K562 (cell line): ENCODE results near the gene SLC9B1. TPM values are rescaled to one million over a fixed set of nuclear protein-coding genes. Genes with fewer than 3 reads are reported as not detected.

Experiments used
- CBFA2T3 ChIP-seq: fragments of 450-650 bp; IDR thresholded peaks from 2 replicates; pipeline ENCODE4 v1.6.1; 2017
- CBX1 ChIP-seq: sonication (generic); IDR thresholded peaks from 2 replicates; pipeline ENCODE4 v1.6.1; 2016; ENCODE audit warnings: antibody characterized with exemption, low read depth, mild to moderate bottlenecking
- DDX20 ChIP-seq: fragments of 450-650 bp; IDR thresholded peaks from 2 replicates; pipeline ENCODE4 v1.6.1; 2016; ENCODE audit warnings: missing genetic modification characterization, low read depth, mild to moderate bottlenecking, missing compliant biosample characterization, moderate library complexity
- ETS2 ChIP-seq: IDR thresholded peaks from 2 replicates; pipeline ENCODE4 v1.6.1; 2016; ENCODE audit warnings: borderline replicate concordance, missing genetic modification characterization, mild to moderate bottlenecking, moderate library complexity, missing compliant biosample characterization; ENCODE audit not compliant: poor library complexity, severe bottlenecking
- HDAC1 ChIP-seq, 2 experiments: fragments of 450-650 bp; IDR thresholded peaks; 2 replicates each; pipeline ENCODE4 v1.6.1; 2016 to 2017; ENCODE audit warnings: inconsistent platforms in 1 of 2, mild to moderate bottlenecking in 1 of 2, moderate library complexity in 1 of 2
- MTA3 ChIP-seq: fragments of 450-650 bp; formaldehyde crosslinking; IDR thresholded peaks from 2 replicates; pipeline ENCODE4 v1.6.1; 2017; ENCODE audit warnings: mild to moderate bottlenecking, borderline replicate concordance
- TARDBP ChIP-seq: fragments of 450-650 bp; IDR thresholded peaks from 2 replicates; pipeline ENCODE4 v1.6.1; 2016
- TBL1XR1 ChIP-seq, 2 experiments: IDR thresholded peaks; 2 replicates each; pipeline ENCODE4 v1.6.1; 2012; ENCODE audit warnings: improper control_type of control experiment in 2 of 2, low read length in 2 of 2, mild to moderate bottlenecking in 1 of 2
- U2AF2 ChIP-seq: fragments of 200-400 bp; formaldehyde crosslinking; optimal IDR thresholded peaks from 2 replicates; pipeline ENCODE3; 2017; ENCODE audit warnings: low read depth, mild to moderate bottlenecking, low read length
- ZNF778 ChIP-seq: fragments of 450-650 bp; formaldehyde crosslinking; IDR thresholded peaks from 2 replicates; pipeline ENCODE4 v1.4.0; 2020; ENCODE audit warnings: mild to moderate bottlenecking, moderate library complexity
- polyA plus RNA-seq, 8 experiments: library from polyadenylated mRNA; depleted of rRNA in 4 of 8; stranded (reverse) in 5 of 8; unstranded in 3 of 8; fragments of >200 nt; fragmentation: Nextera tagmentation in 2 of 8; fragmentation: Illumina TruSeq in 1 of 8; extraction: Ambion mirVana in 2 of 8; extraction: Trizol in 1 of 8; gene quantifications; 2 replicates each; pipeline versions ENCODE4 v1.2.1 to v1.2.3, GENCODE V29; 2011 to 2014; ENCODE audit warnings: inconsistent platforms in 1 of 8, missing spikeins in 1 of 8
- total RNA-seq, 7 experiments: library from RNA; depleted of rRNA in 6 of 7; stranded (reverse); fragments of >200 nt in 6 of 7; fragmentation: Illumina TruSeq in 2 of 7; extraction: Trizol in 2 of 7; gene quantifications; 2 replicates each; pipeline versions ENCODE4 v1.2.1 to v1.2.3, GENCODE V29; 2011 to 2021; ENCODE audit warnings: low replicate concordance in 1 of 7
- TF ChIP-seq, protein P1 (sequence below), 2 experiments: fragments of 450-650 bp; formaldehyde crosslinking in 1 of 2; IDR thresholded peaks; 2 replicates each; pipeline versions ENCODE4 v1.4.0 to v1.6.1; 2014 to 2020; ENCODE audit warnings: mild to moderate bottlenecking in 2 of 2, borderline replicate concordance in 1 of 2, low read depth in 1 of 2
- TF ChIP-seq, protein P2 (sequence below): fragments of 250-450 bp; sonication (Bioruptor Pico); IDR thresholded peaks from 2 replicates; pipeline ENCODE4 v1.4.0; 2020; ENCODE audit warnings: mild to moderate bottlenecking

Gene SLC9B1
- total and polyA plus RNA-seq, 9 of the 15 experiments (the other 6 are each of a cell fraction or from before 2014, with no cell fraction given) = 0.21 to 1.3 (median 0.51) TPM

DNA sequence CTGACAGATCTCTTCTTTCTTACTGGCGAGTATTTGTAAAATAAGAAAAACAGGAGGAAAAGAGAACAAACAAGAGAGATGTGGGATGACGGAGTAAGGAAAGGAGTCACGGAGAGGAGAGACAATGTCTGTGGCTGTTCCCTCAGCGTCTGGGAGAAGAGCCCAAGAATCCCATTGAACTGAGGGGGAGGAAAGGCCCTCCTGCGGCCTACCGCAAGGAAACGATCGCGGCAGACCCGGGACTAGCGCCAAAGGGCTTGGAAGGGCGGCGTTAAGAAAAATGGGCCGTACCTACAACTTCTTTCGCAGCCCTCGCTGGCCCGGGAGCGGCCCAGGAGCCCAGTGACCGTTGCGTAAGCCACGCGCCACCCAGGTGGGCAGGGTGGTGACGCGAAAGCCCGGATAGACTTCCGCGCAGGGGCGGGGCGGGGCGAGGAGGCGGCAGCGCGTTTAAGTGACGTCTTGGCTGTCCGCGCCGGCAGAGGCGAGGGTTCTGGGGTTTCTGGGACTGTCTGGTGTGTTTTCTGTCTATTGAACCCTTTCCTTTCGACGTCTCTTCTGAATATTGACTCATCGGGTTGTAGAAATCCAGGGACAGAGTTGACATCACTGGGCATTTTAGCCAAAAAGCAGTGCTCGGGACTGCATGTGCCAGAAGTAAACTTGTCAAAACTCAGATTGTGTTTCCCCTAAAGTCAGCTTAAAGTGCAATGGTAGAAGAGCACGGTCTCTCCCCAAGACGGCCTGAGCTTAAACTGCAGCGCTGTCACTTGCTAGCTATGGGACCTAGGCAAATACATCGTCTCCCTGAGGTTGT lies at the start of gene SLC9B1 (continued):
- TF ChIP-seq TBL1XR1 (IDR thresholded peaks at IDR 0.05; ENCODE audit: low read length in 2 of 2) (peak in 1 of 2 experiments; percentile 78; a peak in 2 of 4 replicates), ETS2 (tag) (no peak), ZNF778 (CRISPR knock-in tag) (no peak), DDX20 (tag) (no peak), CBX1 (peak; percentile 85), CBFA2T3 (peak; percentile 19; the same call in 1 of the 2 replicates), TARDBP (no peak), HDAC1 (IDR thresholded peaks at IDR 0.05) (peak in 1 of 2 experiments; percentile 67; a peak in 1 of 4 replicates), U2AF2 (no peak), MTA3 (peak; percentile 68; the same call in 1 of the 2 replicates)
- TF ChIP-seq, protein P1, sequence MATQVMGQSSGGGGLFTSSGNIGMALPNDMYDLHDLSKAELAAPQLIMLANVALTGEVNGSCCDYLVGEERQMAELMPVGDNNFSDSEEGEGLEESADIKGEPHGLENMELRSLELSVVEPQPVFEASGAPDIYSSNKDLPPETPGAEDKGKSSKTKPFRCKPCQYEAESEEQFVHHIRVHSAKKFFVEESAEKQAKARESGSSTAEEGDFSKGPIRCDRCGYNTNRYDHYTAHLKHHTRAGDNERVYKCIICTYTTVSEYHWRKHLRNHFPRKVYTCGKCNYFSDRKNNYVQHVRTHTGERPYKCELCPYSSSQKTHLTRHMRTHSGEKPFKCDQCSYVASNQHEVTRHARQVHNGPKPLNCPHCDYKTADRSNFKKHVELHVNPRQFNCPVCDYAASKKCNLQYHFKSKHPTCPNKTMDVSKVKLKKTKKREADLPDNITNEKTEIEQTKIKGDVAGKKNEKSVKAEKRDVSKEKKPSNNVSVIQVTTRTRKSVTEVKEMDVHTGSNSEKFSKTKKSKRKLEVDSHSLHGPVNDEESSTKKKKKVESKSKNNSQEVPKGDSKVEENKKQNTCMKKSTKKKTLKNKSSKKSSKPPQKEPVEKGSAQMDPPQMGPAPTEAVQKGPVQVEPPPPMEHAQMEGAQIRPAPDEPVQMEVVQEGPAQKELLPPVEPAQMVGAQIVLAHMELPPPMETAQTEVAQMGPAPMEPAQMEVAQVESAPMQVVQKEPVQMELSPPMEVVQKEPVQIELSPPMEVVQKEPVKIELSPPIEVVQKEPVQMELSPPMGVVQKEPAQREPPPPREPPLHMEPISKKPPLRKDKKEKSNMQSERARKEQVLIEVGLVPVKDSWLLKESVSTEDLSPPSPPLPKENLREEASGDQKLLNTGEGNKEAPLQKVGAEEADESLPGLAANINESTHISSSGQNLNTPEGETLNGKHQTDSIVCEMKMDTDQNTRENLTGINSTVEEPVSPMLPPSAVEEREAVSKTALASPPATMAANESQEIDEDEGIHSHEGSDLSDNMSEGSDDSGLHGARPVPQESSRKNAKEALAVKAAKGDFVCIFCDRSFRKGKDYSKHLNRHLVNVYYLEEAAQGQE (IDR thresholded peaks at IDR 0.05; ENCODE audit: borderline replicate concordance) = no peak
- TF ChIP-seq, protein P1 (CRISPR knock-in tag; IDR thresholded peaks at IDR 0.05; ENCODE audit: low read depth) = no peak
- TF ChIP-seq, protein P2, sequence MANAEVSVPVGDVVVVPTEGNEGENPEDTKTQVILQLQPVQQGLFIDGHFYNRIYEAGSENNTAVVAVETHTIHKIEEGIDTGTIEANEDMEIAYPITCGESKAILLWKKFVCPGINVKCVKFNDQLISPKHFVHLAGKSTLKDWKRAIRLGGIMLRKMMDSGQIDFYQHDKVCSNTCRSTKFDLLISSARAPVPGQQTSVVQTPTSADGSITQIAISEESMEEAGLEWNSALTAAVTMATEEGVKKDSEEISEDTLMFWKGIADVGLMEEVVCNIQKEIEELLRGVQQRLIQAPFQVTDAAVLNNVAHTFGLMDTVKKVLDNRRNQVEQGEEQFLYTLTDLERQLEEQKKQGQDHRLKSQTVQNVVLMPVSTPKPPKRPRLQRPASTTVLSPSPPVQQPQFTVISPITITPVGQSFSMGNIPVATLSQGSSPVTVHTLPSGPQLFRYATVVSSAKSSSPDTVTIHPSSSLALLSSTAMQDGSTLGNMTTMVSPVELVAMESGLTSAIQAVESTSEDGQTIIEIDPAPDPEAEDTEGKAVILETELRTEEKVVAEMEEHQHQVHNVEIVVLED (CRISPR knock-in tag) = peak; percentile 68; the same call in 1 of the 2 replicates
